ENCODE results near the gene ANAPC4. TPM values are rescaled to one million over a fixed set of nuclear protein-coding genes. Genes with fewer than 3 reads are reported as not detected.

The ANAPC4 gene
- total and polyA plus RNA-seq, 4 experiments from 2014 or later, result 22.2 to 63.7 (median 44.7) TPM

- H3K4me1 Mint-ChIP-seq, result no peaks in the 10 kb centered on the region
- H3K4me1 ChIP-seq (ENCODE audit: insufficient read depth, low read length), result no peaks in the 10 kb centered on the region
- no peak overlapping the region for H3K4me3 ChIP-seq (ENCODE audit: low read length in 2 of 2)
- no peak overlapping the region for H3K27ac ChIP-seq (ENCODE audit: low read depth, low read length)
- ChIA-PET CTCF (ENCODE audit: partially characterized antibody) (interaction anchor here (1.2 kb wide), 2 partner anchors 18 to 35 kb away, joined by 3 to 5 read pairs; partner anchors contain the start of gene ZCCHC4), POLR2A (ENCODE audit: partially characterized antibody) (interaction anchor here (1.4 kb wide), 1 partner anchor 16 kb away, joined by 3 read pairs; no protein-coding TSS in a partner anchor)
- H3K9me3 ChIP-seq (ENCODE audit: control insufficient read depth in 1 of 2, low read length in 2 of 2), result no peaks in the 10 kb centered on the region
- peaks cover 19 to 26% of the 10 kb centered on the region in 2 donors for H3K36me3 Mint-ChIP-seq
- no peak overlapping the region for H3K4me3 Mint-ChIP-seq
- no peaks in the 10 kb centered on the region for H3K9me3 Mint-ChIP-seq
- H3K27ac Mint-ChIP-seq, result peak overlapping the region in 5 of 7 donors; percentile 6 to 79 (median 48)
- intact Hi-C loops (cut with micrococcal nuclease), result no loop called here
- no peaks in the 10 kb centered on the region for H3K27me3 Mint-ChIP-seq
- H3K27me3 ChIP-seq (ENCODE audit: insufficient read depth, low read length), result no peaks in the 10 kb centered on the region
- H3K36me3 ChIP-seq (ENCODE audit: insufficient read depth, low read length), result peaks cover 3% of the 10 kb centered on the region
- no peak for DNase-seq
Observed at GRCh38 chr4:25346913-25347312, 30.1 kb upstream of the ANAPC4 start.

GRCh38 chr4:25347473-25347872, 29.6 kb upstream of the ANAPC4 start:
- no peak overlapping the region for H3K4me3 Mint-ChIP-seq
- Histone ChIP-seq H3K4me1 (ENCODE audit: insufficient read depth, low read length) (no peaks in the 10 kb centered on the region), H3K36me3 (ENCODE audit: insufficient read depth, low read length) (peaks cover 3% of the 10 kb centered on the region), H3K9me3 (ENCODE audit: control insufficient read depth in 1 of 2, low read length in 2 of 2) (no peaks in the 10 kb centered on the region), H3K4me3 (ENCODE audit: low read length in 2 of 2) (no peak overlapping the region), H3K27me3 (ENCODE audit: insufficient read depth, low read length) (no peaks in the 10 kb centered on the region), H3K27ac (ENCODE audit: low read depth, low read length) (no peak overlapping the region)
- ChIA-PET POLR2A (ENCODE audit: partially characterized antibody) (no interaction called here), CTCF (ENCODE audit: partially characterized antibody) (interaction anchor here (1.2 kb wide), 2 partner anchors 18 to 35 kb away, joined by 3 to 5 read pairs; partner anchors contain the start of gene ZCCHC4)
- intact Hi-C loops (cut with micrococcal nuclease), result no loop called here
- DNase-seq, result no peak
- no peaks in the 10 kb centered on the region for H3K4me1 Mint-ChIP-seq
- H3K27ac Mint-ChIP-seq, result peak overlapping the region in 1 of 7 donors; percentile 43
- no peaks in the 10 kb centered on the region for H3K9me3 Mint-ChIP-seq
- peaks cover 19 to 25% of the 10 kb centered on the region in 2 donors for H3K36me3 Mint-ChIP-seq
- no peaks in the 10 kb centered on the region for H3K27me3 Mint-ChIP-seq

- Mint-ChIP-seq H3K36me3 (peaks cover 19 to 25% of the 10 kb centered on the region in 2 donors), H3K27ac (no peak overlapping the region), H3K4me1 (no peaks in the 10 kb centered on the region), H3K9me3 (no peaks in the 10 kb centered on the region), H3K27me3 (no peaks in the 10 kb centered on the region), H3K4me3 (no peak overlapping the region)
- no peak for DNase-seq
- ChIA-PET CTCF (ENCODE audit: partially characterized antibody) (interaction anchor here (0.8 to 1.2 kb wide), 2 partner anchors 14 to 17 kb away, joined by 3 to 4 read pairs; no protein-coding TSS in a partner anchor), POLR2A (ENCODE audit: partially characterized antibody) (no interaction called here)
- intact Hi-C loops (cut with micrococcal nuclease), result no loop called here
- no peaks in the 10 kb centered on the region for H3K27me3 ChIP-seq (ENCODE audit: insufficient read depth, low read length)
- H3K4me3 ChIP-seq (ENCODE audit: low read length in 2 of 2), result no peak overlapping the region
- no peaks in the 10 kb centered on the region for H3K9me3 ChIP-seq (ENCODE audit: control insufficient read depth in 1 of 2, low read length in 2 of 2)
- peaks cover 3% of the 10 kb centered on the region for H3K36me3 ChIP-seq (ENCODE audit: insufficient read depth, low read length)
- no peak overlapping the region for H3K27ac ChIP-seq (ENCODE audit: low read depth, low read length)
- no peaks in the 10 kb centered on the region for H3K4me1 ChIP-seq (ENCODE audit: insufficient read depth, low read length)
Observed at GRCh38 chr4:25347971-25348370, 29.1 kb upstream of the ANAPC4 start.

- intact Hi-C loops (cut with micrococcal nuclease), result no loop called here
- Histone ChIP-seq H3K27ac (ENCODE audit: low read depth, low read length) (no peak overlapping the region), H3K9me3 (ENCODE audit: control insufficient read depth in 1 of 2, low read length in 2 of 2) (no peaks in the 10 kb centered on the region), H3K4me3 (ENCODE audit: low read length in 2 of 2) (no peak overlapping the region), H3K4me1 (ENCODE audit: insufficient read depth, low read length) (no peaks in the 10 kb centered on the region), H3K36me3 (ENCODE audit: insufficient read depth, low read length) (peaks cover 3% of the 10 kb centered on the region), H3K27me3 (ENCODE audit: insufficient read depth, low read length) (no peaks in the 10 kb centered on the region)
- Mint-ChIP-seq H3K9me3 (no peaks in the 10 kb centered on the region), H3K4me3 (no peak overlapping the region), H3K27ac (no peak overlapping the region), H3K36me3 (peaks cover 12 to 24% of the 10 kb centered on the region in 2 donors), H3K4me1 (no peaks in the 10 kb centered on the region), H3K27me3 (no peaks in the 10 kb centered on the region)
- ChIA-PET CTCF (ENCODE audit: partially characterized antibody) (interaction anchor here (0.7 to 2.6 kb wide), 4 partner anchors 14 to 832 kb away, joined by 3 to 10 read pairs (median 7); partner anchors contain the start of gene ZCCHC4), POLR2A (ENCODE audit: partially characterized antibody) (no interaction called here)
- DNase-seq, result no peak
Observed at GRCh38 chr4:25350561-25350960, 26.5 kb upstream of the ANAPC4 start.

GRCh38 chr4:25351777-25352416, 25.2 kb upstream of the ANAPC4 start:
- no peak overlapping the region for H3K4me3 Mint-ChIP-seq
- H3K4me1 Mint-ChIP-seq, result no peaks in the 10 kb centered on the region
- POLR2A ChIA-PET (ENCODE audit: partially characterized antibody), result no interaction called here
- Histone ChIP-seq H3K27ac (ENCODE audit: low read depth, low read length) (no peak overlapping the region), H3K4me1 (ENCODE audit: insufficient read depth, low read length) (no peaks in the 10 kb centered on the region), H3K4me3 (ENCODE audit: low read length in 2 of 2) (no peak overlapping the region), H3K27me3 (ENCODE audit: insufficient read depth, low read length) (no peaks in the 10 kb centered on the region), H3K36me3 (ENCODE audit: insufficient read depth, low read length) (peaks cover 3% of the 10 kb centered on the region), H3K9me3 (ENCODE audit: control insufficient read depth in 1 of 2, low read length in 2 of 2) (no peaks in the 10 kb centered on the region)
- H3K9me3 Mint-ChIP-seq, result no peaks in the 10 kb centered on the region
- no peak for DNase-seq
- no peak overlapping the region for H3K27ac Mint-ChIP-seq
- intact Hi-C loops (cut with micrococcal nuclease), result no loop called here
- H3K27me3 Mint-ChIP-seq, result no peaks in the 10 kb centered on the region
- CTCF ChIA-PET (ENCODE audit: partially characterized antibody), result interaction anchor here (1.1 to 2.6 kb wide), 3 partner anchors 13 to 39 kb away, joined by 7 to 10 read pairs (median 7); partner anchors contain the start of gene ZCCHC4
- H3K36me3 Mint-ChIP-seq, result peaks cover 12 to 23% of the 10 kb centered on the region in 2 donors

- intact Hi-C loops (cut with micrococcal nuclease), result no loop called here
- H3K36me3 Mint-ChIP-seq, result peaks cover 18 to 24% of the 10 kb centered on the region in 2 donors
Observed at GRCh38 chr4:25356068-25356467, 21.0 kb upstream of the ANAPC4 start.

GRCh38 chr4:25358515-25359275, 18.4 kb upstream of the ANAPC4 start:
- no peak overlapping the region for H3K27ac ChIP-seq (ENCODE audit: low read depth, low read length)
- Mint-ChIP-seq H3K36me3 (peaks cover 16 to 23% of the 10 kb centered on the region in 2 donors), H3K27ac (no peak overlapping the region), H3K4me3 (no peak overlapping the region), H3K4me1 (peaks cover 0 to 1% (median 0%) of the 10 kb centered on the region in 4 donors), H3K9me3 (peaks cover 0 to 2% (median 0%) of the 10 kb centered on the region in 8 donors), H3K27me3 (no peaks in the 10 kb centered on the region)
- ChIA-PET CTCF (ENCODE audit: partially characterized antibody) (interaction anchor here (1.8 kb wide), 1 partner anchor 9 kb away, joined by 4 read pairs; no protein-coding TSS in a partner anchor), POLR2A (ENCODE audit: partially characterized antibody) (no interaction called here)
- intact Hi-C loops (cut with micrococcal nuclease), result no loop called here
- H3K4me1 ChIP-seq (ENCODE audit: insufficient read depth, low read length), result no peaks in the 10 kb centered on the region
- DNase-seq, result no peak
- no peak overlapping the region for H3K4me3 ChIP-seq (ENCODE audit: low read length in 2 of 2)
- no peaks in the 10 kb centered on the region for H3K36me3 ChIP-seq (ENCODE audit: insufficient read depth, low read length)
- H3K9me3 ChIP-seq (ENCODE audit: control insufficient read depth in 1 of 2, low read length in 2 of 2), result no peaks in the 10 kb centered on the region
- H3K27me3 ChIP-seq (ENCODE audit: insufficient read depth, low read length), result no peaks in the 10 kb centered on the region

More at GRCh38 chr4:25356068-25356467, 21.0 kb upstream of the ANAPC4 start:
- Histone ChIP-seq H3K9me3 (ENCODE audit: control insufficient read depth in 1 of 2, low read length in 2 of 2) (no peaks in the 10 kb centered on the region), H3K4me1 (ENCODE audit: insufficient read depth, low read length) (no peaks in the 10 kb centered on the region), H3K27ac (ENCODE audit: low read depth, low read length) (no peak overlapping the region), H3K36me3 (ENCODE audit: insufficient read depth, low read length) (peaks cover under 1% of the 10 kb centered on the region), H3K27me3 (ENCODE audit: insufficient read depth, low read length) (no peaks in the 10 kb centered on the region), H3K4me3 (ENCODE audit: low read length in 2 of 2) (no peak overlapping the region)
- Mint-ChIP-seq H3K27me3 (no peaks in the 10 kb centered on the region), H3K4me1 (no peaks in the 10 kb centered on the region), H3K4me3 (no peak overlapping the region), H3K27ac (no peak overlapping the region), H3K9me3 (peaks cover 0 to 2% (median 0%) of the 10 kb centered on the region in 8 donors)
- no peak for DNase-seq
- CTCF ChIA-PET (ENCODE audit: partially characterized antibody), result interaction anchor here (1.2 to 2.4 kb wide), 2 partner anchors 10 to 12 kb away, joined by 3 to 18 read pairs; no protein-coding TSS in a partner anchor
- POLR2A ChIA-PET (ENCODE audit: partially characterized antibody), result no interaction called here

Data from CD4-positive, alpha-beta memory T cell (primary cell).